NB4 (cell line): ENCODE results near the gene LYRM2.

Experiments
- MYC ChIP-seq: IDR thresholded peaks from 2 replicates; pipeline ENCODE4 v1.6.1; 2011; ENCODE audit warnings: low read depth, low read length
- POLR2A ChIP-seq: IDR thresholded peaks from 2 replicates; pipeline ENCODE4 v1.6.1; 2011; ENCODE audit warnings: mild to moderate bottlenecking; ENCODE audit not compliant: insufficient read length; ENCODE audit errors: extremely low read depth
- TF ChIP-seq, protein P1 (sequence below): IDR thresholded peaks from 2 replicates; pipeline ENCODE4 v1.6.1; 2011; ENCODE audit warnings: low read depth, low read length
- TF ChIP-seq, protein P2 (sequence below): IDR thresholded peaks from one replicate; pipeline ENCODE4 v1.5.1; 2012; ENCODE audit warnings: low read depth, low read length

DNA sequence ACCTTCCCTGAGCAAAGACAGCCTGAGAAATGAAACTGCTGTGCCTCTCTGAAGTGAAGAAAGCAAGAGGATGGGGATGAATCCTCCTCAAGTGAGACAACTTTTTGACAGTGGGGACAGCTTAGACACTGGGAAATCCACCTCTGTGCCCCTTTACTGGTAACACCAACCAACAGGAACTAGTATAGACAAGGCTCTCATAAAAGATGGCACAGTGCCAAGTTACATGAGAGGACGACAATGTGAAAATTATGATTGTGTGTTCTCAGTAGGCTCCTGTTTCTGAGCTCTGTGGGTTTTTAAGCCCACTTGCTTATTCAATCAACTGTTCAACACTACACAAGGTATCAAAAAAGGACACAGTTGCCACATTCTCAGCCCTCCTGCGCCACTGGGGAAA lies 41.6 kb upstream of the LYRM2 start:
- TF ChIP-seq, protein P1, sequence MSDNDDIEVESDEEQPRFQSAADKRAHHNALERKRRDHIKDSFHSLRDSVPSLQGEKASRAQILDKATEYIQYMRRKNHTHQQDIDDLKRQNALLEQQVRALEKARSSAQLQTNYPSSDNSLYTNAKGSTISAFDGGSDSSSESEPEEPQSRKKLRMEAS, result no peak
- TF ChIP-seq, protein P2, sequence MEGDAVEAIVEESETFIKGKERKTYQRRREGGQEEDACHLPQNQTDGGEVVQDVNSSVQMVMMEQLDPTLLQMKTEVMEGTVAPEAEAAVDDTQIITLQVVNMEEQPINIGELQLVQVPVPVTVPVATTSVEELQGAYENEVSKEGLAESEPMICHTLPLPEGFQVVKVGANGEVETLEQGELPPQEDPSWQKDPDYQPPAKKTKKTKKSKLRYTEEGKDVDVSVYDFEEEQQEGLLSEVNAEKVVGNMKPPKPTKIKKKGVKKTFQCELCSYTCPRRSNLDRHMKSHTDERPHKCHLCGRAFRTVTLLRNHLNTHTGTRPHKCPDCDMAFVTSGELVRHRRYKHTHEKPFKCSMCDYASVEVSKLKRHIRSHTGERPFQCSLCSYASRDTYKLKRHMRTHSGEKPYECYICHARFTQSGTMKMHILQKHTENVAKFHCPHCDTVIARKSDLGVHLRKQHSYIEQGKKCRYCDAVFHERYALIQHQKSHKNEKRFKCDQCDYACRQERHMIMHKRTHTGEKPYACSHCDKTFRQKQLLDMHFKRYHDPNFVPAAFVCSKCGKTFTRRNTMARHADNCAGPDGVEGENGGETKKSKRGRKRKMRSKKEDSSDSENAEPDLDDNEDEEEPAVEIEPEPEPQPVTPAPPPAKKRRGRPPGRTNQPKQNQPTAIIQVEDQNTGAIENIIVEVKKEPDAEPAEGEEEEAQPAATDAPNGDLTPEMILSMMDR, result no peak
- no peak for TF ChIP-seq MYC
- no peak for TF ChIP-seq POLR2A
